ENCODE results near the gene BDH1.
"Not testable (repeated sequence)": the region's sequence is repeated elsewhere in the genome, so short reads cannot be mapped to it uniquely, and the experiment has no call there.

BDH1 gene

DNA sequence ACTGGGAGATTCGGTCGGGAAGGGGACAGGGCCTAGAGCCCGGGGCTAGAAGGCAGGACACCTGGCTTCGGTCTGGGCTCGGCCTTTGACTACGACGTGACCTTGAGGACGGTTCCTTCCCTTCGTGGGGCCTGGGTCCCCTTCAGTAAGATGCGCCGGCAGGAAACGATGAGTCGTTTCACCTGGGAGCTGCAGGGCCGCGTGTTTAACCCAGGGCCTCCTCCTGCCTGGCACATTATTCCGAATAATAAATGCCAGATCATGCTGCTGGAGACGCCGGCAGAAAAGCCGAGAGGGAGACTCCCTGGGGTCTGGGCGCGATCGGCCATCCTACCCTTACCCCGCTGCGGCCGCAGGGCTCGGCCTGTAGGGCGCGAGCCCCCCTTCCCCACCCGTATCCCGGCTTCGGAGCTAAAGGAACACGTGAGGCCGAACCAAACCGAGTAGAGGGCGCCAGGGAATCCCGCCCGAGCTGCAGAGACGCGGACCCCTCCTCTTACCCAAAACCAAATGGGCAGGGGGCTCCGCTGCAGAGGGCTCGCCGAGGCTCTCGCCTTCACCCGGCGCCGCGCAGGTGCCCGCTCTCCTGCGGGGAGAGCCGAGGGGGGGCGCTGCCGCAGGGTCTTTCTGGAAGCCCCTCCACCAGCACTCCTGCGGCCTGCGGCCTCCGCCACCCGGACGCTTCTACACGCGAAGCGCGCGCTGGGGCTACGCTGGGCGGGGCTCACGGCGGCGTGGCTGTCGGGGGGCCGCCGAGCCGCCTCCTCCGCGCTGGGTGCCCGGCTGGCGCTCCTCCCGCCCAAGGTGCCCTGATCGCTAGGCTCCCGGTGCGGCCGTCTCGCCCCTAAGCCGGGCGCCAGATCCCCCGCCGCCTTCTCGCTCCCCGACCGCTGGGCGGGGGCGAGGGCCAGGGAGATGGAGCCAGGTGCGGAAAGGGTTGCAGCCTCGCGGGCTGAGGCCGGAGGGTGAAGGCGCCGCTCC lies at the start of gene BDH1:
BDH1 (minus strand) TSS at position 688 of the 981 bp plus-strand sequence. CDS start 9,525 bp downstream, outside the sequence.
- DNase-seq = peak; percentile 19

DNA sequence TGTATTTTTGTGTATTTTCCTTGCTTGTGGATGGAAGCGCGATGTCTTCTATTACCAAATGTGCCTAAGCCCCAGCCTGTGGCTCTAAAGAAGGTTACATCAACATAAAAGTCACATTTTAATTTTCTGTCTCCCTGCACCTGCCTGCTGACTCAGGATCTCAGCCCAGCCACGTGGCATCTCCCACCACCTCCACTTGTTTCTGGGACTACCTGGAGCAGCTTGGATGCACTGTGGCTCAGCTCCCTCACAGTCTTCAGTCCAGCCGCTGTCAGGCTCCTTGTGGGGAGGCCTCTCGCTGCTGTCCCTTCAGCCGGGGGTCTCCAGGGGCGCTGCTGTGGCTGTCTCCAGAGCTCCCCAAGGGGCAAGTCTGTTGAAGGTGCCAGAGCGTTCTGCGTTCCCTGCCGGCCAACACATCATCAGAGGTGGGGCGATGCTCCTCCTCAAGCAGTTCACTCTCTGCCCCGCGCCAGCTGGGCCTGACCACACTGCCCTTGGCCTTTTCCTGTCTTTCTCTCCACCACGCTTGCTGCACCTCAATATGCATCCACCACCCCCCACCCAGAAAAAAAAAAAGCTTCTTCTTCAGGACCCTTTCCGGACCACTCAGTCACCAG lies 47.7 kb upstream of the BDH1 start:
- no peak for DNase-seq

DNA sequence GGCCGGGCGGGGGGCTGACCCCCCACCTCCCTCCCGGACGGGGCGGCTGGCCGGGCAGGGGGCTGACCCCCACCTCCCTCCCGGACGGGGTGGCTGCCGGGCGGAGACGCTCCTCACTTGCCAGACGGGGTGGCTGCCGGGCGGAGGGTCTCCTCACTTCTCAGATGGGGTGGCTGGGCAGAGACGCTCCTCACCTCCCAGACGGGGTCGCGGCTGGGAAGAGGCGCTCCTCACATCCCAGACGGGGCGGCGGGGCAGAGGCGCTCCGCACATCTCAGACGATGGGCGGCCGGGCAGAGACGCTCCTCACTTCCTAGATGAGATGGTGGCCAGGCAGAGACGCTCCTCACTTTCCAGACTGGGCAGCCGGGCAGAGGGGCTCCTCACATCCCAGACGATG lies 46.6 kb upstream of the BDH1 start:
- not testable (repeated sequence) for DNase-seq

GRCh38 chr3:197601566-197601840 lies 45.7 kb upstream of the BDH1 start:
- DNase-seq = not testable (repeated sequence)

GRCh38 chr3:197600796-197601565 lies 45.2 kb upstream of the BDH1 start:
- no peak for DNase-seq

GRCh38 chr3:197599089-197599765 lies 43.5 kb upstream of the BDH1 start:
- DNase-seq = no peak

- no peak for DNase-seq
These were observed 42.7 kb upstream of the BDH1 start for GRCh38 chr3:197598404-197598980.

- DNase-seq = no peak
These were observed 41.6 kb upstream of the BDH1 start for GRCh38 chr3:197597335-197597734.

DNA sequence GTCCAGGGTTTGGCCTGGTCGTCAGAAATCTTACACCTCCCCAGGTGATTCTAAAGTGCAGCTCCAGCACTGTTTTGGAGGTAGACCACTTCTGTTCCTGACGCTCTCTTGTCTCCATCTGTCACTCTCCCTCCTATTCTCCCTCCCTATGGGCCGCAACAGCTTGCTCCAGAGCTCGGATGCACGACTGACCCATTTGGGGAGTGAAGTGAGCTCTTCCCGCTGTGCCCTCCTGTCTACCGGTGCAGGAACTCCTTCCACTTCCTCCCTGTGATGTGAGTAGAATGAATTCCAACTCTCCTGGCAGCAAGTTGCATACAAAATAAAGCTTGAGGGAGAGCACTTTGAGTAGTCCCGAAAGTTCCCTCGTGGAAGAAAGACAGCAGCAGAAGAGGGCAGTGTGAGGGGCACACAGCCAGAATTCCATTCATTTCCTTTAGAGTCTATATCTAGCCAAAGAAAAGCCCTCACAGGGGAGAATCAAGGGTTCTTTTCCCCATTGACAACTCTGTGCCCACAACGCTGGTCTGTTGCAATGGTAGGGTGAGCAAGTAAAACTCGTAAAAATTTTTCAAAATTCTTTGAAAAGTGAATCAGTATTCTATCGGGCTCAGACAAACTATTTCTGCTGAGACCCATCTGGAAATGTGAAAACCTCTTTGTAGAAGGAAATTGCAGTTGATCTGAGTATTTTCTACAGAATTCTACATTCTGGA lies 39.9 kb upstream of the BDH1 start:
- peak; percentile 17 for DNase-seq

- peak; percentile 12 for DNase-seq
These were observed 37.2 kb upstream of the BDH1 start for GRCh38 chr3:197593046-197593380.

GRCh38 chr3:197592361-197593045 lies 36.7 kb upstream of the BDH1 start:
- peak; percentile 21 for DNase-seq

GRCh38 chr3:197591816-197592215 lies 36.0 kb upstream of the BDH1 start:
- DNase-seq = no peak

GRCh38 chr3:197590313-197590962 lies 34.7 kb upstream of the BDH1 start:
- no peak for DNase-seq

GRCh38 chr3:197589545-197589944 lies 33.8 kb upstream of the BDH1 start:
- no peak for DNase-seq

GRCh38 chr3:197586768-197587167 lies 31.0 kb upstream of the BDH1 start:
- not testable (repeated sequence) for DNase-seq

- no peak for DNase-seq
These were observed 30.4 kb upstream of the BDH1 start for GRCh38 chr3:197586181-197586580.

DNA sequence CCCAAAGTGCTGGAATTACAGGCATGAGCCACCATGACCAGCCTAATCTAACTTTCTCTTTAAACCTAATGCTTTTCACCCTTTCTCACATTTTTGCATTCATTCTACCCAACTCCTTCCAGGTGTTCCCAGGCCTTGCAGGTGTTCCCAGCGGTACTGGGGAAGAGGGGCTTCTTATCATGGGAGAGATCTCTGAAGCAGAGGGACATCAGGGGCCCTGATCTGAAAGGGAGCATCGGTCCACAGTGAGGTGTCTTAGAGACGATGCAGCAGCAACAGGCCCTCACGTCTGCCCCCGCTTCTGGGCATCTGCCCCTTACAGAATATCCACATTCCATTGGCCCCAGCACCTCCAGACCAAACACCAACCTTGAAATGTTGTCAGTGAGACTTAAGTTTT lies 29.0 kb upstream of the BDH1 start:
- DNase-seq = no peak

GRCh38 chr3:197583371-197583770 lies 27.6 kb upstream of the BDH1 start:
- DNase-seq = no peak

DNA sequence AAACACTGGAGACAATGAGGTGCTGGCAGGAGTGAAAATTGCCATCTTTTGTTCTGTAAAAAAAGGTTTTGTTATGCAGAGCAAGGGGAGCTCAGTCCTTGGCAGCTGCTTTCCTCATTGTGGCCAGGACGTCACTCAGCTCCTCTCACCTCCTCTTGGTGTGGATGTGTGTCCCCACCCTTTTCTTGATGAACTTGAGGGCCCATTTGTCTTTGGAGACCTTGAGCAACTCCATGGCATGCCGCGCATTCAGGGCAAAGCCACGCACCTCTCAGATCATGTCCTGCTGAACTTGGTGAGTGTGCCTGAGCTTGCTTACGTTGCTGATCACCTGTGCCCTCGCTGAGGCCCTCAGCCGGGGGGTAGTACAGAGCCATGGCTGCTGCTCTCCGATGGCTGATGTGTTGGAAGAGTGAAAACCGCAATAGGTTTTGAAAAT lies 24.5 kb upstream of the BDH1 start:
- no peak for DNase-seq

GRCh38 chr3:197578376-197578775 lies 22.6 kb upstream of the BDH1 start:
- DNase-seq = no peak
